NCI-H1436 treated with DMSO at 0.1 percent for 48 hours (cell line): ENCODE data around the gene PLPP4.

ENCODE experiments used
- DNase-seq: peaks from one replicate; lab custom pipeline; 2025; lab: John Stamatoyannopoulos, UW

Gene PLPP4

GRCh38 chr10:120578134-120578533 lies 121.1 kb downstream of the PLPP4 start:
- no peak for DNase-seq

GRCh38 chr10:120578890-120579289 lies 121.9 kb downstream of the PLPP4 start:
- DNase-seq = no peak

- DNase-seq = no peak
These were observed 124.2 kb downstream of the PLPP4 start for GRCh38 chr10:120580918-120581895.

GRCh38 chr10:120582753-120583152 lies 125.7 kb downstream of the PLPP4 start:
- DNase-seq = no peak

DNA sequence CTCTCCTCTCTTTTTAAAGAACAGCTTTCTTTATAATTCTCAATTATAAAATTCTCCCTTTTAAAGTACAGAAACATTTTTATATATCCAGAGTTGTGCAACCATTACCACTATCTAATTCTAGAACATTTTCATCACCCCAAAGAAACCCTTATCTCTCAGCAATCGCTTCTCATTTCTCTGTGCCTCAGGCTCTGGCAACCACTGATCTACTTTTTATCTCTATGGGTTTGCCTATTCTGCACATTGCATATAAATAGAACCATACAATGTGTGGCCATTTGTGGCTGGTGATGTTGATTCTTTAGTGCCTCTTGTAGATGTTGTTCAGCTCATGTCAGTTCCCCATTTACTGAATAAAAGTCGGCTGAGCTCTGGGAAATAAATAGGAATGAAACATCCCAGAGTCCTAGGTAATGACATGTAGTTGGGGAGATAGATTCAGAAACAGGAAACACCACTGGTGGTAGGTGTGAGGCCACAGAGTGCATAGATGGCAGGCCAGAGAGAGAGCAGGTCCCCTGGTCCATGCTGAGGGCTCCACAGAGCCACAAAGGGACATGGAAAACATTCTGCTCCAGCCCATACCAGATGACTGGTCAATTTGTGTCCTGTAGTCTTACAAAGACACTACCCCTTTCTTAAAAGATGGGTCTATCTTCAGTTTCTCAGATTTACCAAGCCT lies 126.5 kb downstream of the PLPP4 start:
- no peak for DNase-seq

DNA sequence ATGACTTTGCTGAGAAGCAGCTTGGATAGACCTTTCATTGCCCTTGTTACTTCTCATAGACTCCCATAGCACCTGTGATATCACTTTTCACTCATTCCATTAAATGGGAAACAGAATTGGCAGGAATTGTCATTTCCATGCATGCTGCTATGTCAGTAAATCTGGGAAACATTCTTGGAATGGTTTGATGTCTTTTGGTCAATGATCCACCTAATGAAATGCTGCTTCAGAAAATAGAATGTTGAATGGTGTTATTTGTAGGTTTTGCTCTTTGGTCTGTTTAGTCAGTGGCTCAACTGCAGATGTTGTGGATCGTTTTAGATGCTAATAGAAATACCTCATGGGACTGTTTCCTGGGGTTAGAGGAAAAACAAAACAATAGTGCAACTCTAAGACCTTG lies 127.8 kb downstream of the PLPP4 start:
- no peak for DNase-seq

- no peak for DNase-seq
These were observed 129.4 kb downstream of the PLPP4 start for GRCh38 chr10:120586471-120586872.

GRCh38 chr10:120587061-120587460 lies 130.0 kb downstream of the PLPP4 start:
- no peak for DNase-seq

DNA sequence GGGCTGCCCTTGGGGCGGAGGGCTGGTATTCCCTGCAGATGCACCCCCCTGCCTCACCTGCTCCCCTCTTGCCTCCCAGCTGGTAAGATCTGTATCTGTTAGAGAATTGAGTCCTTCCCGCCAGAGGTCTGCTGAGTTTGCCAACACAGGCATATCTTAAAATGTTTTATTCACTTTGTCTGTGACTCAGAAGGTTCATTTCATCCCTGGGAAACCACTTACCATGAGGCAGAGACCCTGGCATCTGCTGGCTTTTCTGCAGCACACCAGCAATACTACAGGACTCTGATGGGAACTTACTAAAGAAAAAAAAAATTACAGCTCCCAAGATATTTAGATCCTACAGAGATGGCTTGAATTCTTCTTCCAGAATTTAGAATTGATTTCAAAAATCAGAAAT lies 131.3 kb downstream of the PLPP4 start:
- no peak for DNase-seq

DNA sequence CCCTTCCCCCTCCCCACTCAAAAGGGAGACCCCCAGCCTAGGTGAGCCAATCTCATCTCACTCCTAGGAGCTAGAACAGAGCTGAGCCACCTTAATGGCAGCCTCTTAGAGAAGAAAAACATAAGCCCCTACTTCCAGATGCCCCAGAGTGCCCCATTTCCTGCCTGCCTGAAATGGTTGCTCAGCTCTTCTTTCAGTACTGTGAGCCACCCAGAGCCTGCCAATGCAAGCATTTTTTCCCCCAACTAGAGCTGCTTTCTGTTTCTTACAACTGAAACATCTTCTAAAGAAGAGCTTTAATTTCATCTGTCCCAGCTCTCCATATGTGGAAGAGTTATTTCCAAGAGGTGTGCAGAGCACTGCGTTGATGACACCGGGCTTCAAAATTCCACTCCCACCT lies 136.7 kb downstream of the PLPP4 start:
- DNase-seq = no peak

GRCh38 chr10:120597902-120598301 lies 140.9 kb downstream of the PLPP4 start:
- DNase-seq = no peak

DNA sequence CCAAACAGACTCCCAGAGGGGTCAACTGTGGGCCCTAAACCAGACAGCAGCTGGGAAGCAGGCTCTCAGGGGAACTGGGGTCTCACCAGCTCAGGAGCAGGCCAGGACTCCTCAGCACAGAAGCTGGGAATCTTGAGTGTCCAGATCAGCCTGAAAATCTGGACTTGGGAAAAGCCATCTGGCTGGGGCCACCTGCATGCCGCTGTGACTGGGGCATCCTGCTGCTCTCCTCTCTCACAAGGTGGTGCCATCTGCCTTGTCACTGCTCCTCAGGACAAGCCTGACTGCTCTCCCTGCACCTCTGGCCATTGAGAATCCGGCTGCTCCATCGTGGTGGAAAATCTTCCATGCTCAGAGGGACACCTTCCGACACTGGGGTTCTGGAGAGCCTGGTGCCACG lies 141.4 kb downstream of the PLPP4 start:
- DNase-seq = no peak

DNA sequence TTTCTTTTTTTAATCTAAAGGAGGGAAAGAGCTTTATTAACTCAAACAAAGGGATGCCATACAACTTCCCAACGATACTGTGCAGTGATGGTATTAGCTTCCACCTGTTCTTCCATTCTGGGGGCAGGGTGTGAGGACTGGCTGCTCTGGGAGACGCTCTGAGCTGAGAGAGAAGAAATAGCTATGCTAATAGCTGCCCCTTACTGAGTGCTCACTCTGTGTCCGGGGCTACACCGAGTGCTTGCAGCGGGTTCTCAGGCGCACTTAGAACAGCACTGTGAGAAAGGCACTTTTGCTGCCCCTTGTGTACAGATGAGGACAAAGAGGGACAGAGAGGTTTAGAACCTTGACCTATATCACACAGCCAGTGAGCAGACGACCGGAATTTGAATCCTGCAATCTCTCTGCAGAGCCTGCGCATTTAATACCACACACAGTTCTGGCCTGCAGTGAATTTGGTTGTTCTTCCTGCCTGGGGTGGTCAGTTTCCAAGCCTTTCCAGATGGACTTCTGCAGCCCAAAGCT lies 142.2 kb downstream of the PLPP4 start:
- DNase-seq = no peak

DNA sequence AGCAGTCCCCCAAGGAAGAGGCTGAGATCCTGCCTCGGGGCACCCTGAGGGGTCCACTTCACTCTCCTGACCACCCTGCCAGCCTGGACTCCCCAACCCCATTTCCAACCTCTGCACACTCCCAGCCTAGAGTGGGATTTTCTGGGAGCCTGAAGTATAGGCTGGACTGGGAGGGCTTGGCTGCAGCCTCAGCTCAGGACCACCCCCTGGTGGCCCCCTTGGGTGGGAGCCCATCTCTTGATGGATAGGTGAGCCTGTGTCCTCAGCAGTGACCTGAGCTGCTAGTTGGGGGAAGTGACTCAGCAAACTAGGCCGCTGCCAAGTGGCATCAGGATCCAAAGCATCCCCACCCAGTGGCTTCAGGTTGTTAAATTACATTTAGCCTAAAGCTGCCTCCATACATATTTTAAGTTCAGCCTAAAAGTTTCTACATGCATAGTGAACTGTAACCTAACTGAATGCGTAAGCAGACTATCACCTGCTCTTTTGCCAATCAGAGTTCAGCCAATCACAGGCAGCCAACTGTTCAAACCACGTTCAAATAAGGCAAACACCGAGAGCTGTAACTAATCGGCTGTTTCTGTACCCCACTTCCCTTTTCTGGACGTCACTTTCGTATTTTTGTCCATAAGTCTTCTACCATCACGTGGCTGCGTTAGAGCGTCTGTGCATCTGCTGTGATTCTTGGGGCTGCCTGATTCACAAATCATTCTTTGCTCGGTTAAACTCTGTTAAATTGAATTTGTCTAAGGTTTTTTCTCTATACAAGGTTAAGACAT lies 144.0 kb downstream of the PLPP4 start:
- no peak for DNase-seq

GRCh38 chr10:120601999-120602398 lies 145.0 kb downstream of the PLPP4 start:
- no peak for DNase-seq

GRCh38 chr10:120605410-120605809 lies 148.4 kb downstream of the PLPP4 start:
- no peak for DNase-seq

DNA sequence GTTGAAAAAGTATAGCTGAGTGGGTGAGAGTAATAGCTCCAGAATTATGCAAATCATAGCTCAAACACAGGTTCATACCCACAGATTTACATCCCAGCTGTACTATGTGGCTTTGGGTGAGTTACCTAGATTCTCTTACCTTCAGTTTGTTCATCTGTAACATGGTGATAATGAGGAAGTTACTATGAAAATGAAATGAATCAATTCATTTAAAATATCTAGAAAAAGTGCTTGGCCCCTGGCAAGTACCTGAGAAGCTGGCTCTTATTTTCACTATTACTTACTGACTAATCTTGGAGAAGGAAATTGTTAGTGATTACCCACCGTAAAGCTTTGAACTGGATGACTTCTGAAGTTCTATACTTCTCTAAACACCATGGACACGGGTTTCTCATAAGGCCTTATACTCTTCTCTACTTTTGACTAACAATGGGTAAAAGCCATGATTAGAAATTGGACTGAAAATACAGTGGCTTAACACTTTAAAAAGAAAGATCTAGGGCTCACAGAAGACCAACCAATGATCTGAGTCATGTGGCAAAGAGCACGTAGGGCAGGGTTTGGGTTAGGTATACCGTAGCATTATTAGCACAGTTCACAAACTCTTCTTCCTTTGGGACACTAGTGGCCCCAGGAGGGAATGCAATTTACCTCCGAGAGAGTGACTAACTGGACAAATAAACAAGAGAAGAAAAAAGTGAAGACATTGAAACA lies 149.2 kb downstream of the PLPP4 start:
- no peak for DNase-seq

GRCh38 chr10:120607016-120607709 lies 150.1 kb downstream of the PLPP4 start:
- DNase-seq = no peak

- no peak for DNase-seq
These were observed 151.0 kb downstream of the PLPP4 start for GRCh38 chr10:120607710-120608703.

- no peak for DNase-seq
These were observed 152.0 kb downstream of the PLPP4 start for GRCh38 chr10:120609006-120609405.
